LNCaP clone FGC (cell line): ENCODE data around the gene CPOX.

Source experiments
- DNase-seq: peaks from one replicate; pipeline ENCODE4 v3.0.0-alpha.2; 2011; ENCODE audit warnings: low read depth
- H3K4me3 ChIP-seq: 2 replicates; pipeline ENCODE4 v1.5.1; 2011; ENCODE audit warnings: mild to moderate bottlenecking, low read depth, low read length, control low read depth
- CTCF ChIP-seq: IDR thresholded peaks from 2 replicates; pipeline ENCODE4 v1.5.1; 2012; ENCODE audit warnings: mild to moderate bottlenecking; ENCODE audit not compliant: control insufficient read depth, insufficient read depth; ENCODE audit errors: extremely low read depth

Gene CPOX

GRCh38 chr3:98583766-98584165, 9.6 kb downstream of the CPOX start:
- H3K4me3 ChIP-seq = no peak overlapping the region
- TF ChIP-seq CTCF = no peak
- DNase-seq = no peak

GRCh38 chr3:98582042-98582441, 11.4 kb downstream of the CPOX start:
- TF ChIP-seq CTCF = no peak
- DNase-seq = no peak
- no peak overlapping the region for H3K4me3 ChIP-seq

- no peak for DNase-seq
- TF ChIP-seq CTCF = no peak
- no peak overlapping the region for H3K4me3 ChIP-seq
Observed at GRCh38 chr3:98581474-98581873, 11.9 kb downstream of the CPOX start.

GRCh38 chr3:98580401-98581386, 12.7 kb downstream of the CPOX start:
- TF ChIP-seq CTCF = no peak
- H3K4me3 ChIP-seq = no peak overlapping the region
- DNase-seq = no peak

DNA sequence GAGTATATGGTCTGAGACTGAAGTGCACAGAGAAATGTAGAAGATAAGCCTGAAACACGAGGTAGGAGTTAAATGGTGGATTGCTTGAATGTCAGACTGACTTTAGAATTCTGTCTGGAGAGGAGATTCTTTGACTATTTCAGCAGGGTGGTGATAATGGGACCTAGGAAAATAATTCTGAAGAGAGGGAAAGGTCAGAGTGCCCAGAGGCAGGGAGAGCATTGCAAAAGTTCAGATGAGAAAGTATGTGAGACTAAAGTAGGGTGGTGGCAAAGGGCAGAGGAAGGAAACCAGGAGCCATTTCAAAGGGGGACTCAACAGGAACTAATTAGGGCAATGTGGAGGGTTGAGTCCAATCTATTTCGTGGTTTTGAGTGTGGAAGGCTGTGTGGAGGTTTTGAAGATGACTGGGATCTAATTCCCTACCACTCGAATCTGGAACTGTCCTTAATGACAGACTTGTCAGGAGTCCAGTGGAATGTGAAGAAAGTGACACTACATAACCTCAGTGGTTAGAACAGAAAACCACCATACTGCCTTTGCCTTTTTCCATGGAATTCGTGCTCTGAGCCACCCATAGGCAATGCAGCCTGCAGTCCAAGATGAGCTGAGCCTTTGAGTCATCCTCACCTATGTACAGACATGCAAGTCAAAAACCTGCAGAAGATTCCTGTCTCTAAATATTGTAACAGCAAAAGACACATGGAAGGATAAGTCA, 16.1 kb downstream of the CPOX start:
- no peak for DNase-seq
- no peak overlapping the region for H3K4me3 ChIP-seq
- no peak for TF ChIP-seq CTCF

DNA sequence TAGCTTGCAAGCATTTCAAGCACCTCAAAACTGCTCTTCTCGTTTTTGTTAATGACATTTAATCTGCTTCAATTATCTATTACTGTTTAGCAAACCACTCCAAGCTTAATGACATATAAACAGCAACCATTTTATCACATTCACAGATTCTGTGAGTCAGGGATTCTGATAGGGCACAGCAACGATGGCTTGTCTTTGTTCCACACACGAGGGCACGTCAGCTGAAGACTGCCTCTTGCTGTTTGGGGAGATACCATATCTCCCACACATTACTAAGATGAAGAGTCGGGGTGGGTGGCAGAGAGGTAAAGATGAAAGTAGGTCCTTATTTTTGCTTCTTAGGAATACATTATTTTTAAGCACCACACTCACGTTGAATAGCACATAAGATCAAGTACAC, 19.3 kb downstream of the CPOX start:
- TF ChIP-seq CTCF = no peak
- no peak for DNase-seq
- H3K4me3 ChIP-seq = no peak overlapping the region
